SU-DHL-6 (cell line): ENCODE measurements around the gene WNK4.

Source experiments
- H2AFZ ChIP-seq: fragments of 200-600 bp; sonication (generic); 2 replicates; pipeline ENCODE4 v1.6.1; 2014; ENCODE audit warnings: low read depth, mild to moderate bottlenecking, moderate library complexity, mixed read lengths, antibody characterized with exemption, low read length; ENCODE audit not compliant: severe bottlenecking
- H3F3A ChIP-seq: fragments of 200-600 bp; shearing (Covaris generic); 2 replicates; pipeline ENCODE4 v1.6.0; 2016; ENCODE audit warnings: antibody characterized with exemption, mild to moderate bottlenecking; ENCODE audit not compliant: insufficient read depth
- H3K27ac ChIP-seq: fragments of 200-600 bp; sonication (generic); 2 replicates; pipeline ENCODE4 v1.5.1; 2016; ENCODE audit warnings: low read depth, mild to moderate bottlenecking, low read length, moderate library complexity, mixed read lengths
- H3K27me3 ChIP-seq: fragments of 200-600 bp; sonication (generic), shearing (Covaris generic); 2 replicates; pipeline ENCODE4 v1.6.0; 2014; ENCODE audit warnings: mild to moderate bottlenecking, low read length
- H3K36me3 ChIP-seq: fragments of 200-600 bp; sonication (generic); 2 replicates; pipeline ENCODE4 v1.6.1; 2014; ENCODE audit warnings: mild to moderate bottlenecking, low read length, mixed read lengths
- H3K4me2 ChIP-seq: fragments of 300-600, 200-600 bp; shearing (Covaris generic), sonication (generic); 2 replicates; pipeline ENCODE4 v1.6.0; 2014; ENCODE audit warnings: low read length, low read depth, mild to moderate bottlenecking; ENCODE audit not compliant: poor library complexity, severe bottlenecking
- H3K4me3 ChIP-seq: fragments of 200-600 bp; sonication (generic); 2 replicates; pipeline ENCODE4 v1.5.1; 2014; ENCODE audit warnings: antibody characterized with exemption, low read length, mild to moderate bottlenecking, mixed read lengths; ENCODE audit not compliant: insufficient read depth, poor library complexity, severe bottlenecking
- H3K79me2 ChIP-seq: fragments of 200-600 bp; sonication (generic); 2 replicates; pipeline ENCODE4 v1.6.1; 2014; ENCODE audit warnings: mild to moderate bottlenecking, low read length, moderate library complexity; ENCODE audit not compliant: insufficient read depth
- H3K9ac ChIP-seq: fragments of 200-600 bp; sonication (generic); 2 replicates; pipeline ENCODE4 v1.7.0; 2014; ENCODE audit warnings: mild to moderate bottlenecking, low read length
- H3K9me2 ChIP-seq: fragments of 200-600 bp; sonication (generic); replicated peaks from 2 replicates; pipeline ENCODE4 v1.6.1; 2014; ENCODE audit warnings: low read length; ENCODE audit not compliant: insufficient read depth
- H3K9me3 ChIP-seq: fragments of 200-600 bp; sonication (generic); 2 replicates; pipeline ENCODE4 v1.6.1; 2014; ENCODE audit warnings: low read length, mixed read lengths; ENCODE audit not compliant: insufficient read depth
- H4K20me1 ChIP-seq: fragments of 200-600 bp; sonication (generic); 2 replicates; pipeline ENCODE4 v1.6.1; 2014; ENCODE audit warnings: low read depth, mild to moderate bottlenecking, antibody characterized with exemption, low read length, moderate library complexity, mixed read lengths
- EZH2phosphoT487 ChIP-seq: fragments of 200-600 bp; sonication (generic), shearing (Covaris generic); conservative IDR thresholded peaks from 2 replicates; pipeline ENCODE4 v1.6.1; 2018; ENCODE audit warnings: mild to moderate bottlenecking, antibody characterized with exemption, low read length, moderate library complexity, mixed read lengths
- TF ChIP-seq, protein P1 (sequence below): fragments of 200-600 bp; sonication (generic); IDR thresholded peaks from one replicate; pipeline ENCODE4 v1.5.1; 2017; ENCODE audit warnings: antibody characterized with exemption, mild to moderate bottlenecking, low read length, moderate library complexity; ENCODE audit not compliant: insufficient read depth, poor library complexity, severe bottlenecking

Gene WNK4

DNA sequence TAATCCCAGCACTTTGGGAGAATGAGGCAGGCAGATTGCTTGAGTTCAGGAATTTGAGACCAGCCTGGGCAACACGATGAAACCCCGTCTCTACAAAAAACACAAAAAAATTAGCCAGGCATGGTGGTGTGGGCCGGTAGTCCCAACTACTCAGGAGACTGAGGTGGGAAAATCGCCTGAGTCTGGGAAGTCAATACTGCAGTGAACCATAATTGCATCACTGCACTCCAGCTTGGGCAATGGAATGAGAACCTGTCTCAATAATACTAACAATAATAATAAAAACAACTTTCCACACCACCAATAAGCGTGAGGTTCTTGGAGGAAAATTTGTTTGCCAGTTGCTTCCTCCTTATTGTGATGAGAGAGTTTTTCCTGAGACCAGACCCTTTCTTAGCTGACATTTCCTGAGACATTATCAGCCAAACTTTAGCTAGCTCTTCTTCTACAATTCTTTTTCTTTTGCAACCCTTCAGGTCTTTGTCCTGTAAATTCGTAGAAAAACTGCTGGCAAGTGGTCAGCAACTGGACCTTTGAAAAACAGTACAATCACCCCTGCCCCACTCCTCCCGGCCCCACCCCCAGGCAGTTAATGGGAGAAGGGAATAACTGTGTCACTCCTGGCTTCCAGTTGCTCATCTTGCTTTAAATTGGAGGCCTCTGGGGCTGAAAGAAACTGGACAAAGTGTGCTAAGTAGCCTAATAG is 32.1 kb upstream of the WNK4 start:
- no peaks in the 10 kb centered on the region for H3K36me3 ChIP-seq
- H3K79me2 ChIP-seq: peaks cover 10% of the 10 kb centered on the region
- H3K9ac ChIP-seq: no peak overlapping the region
- TF ChIP-seq EZH2phosphoT487: no peak
- TF ChIP-seq, protein P1, sequence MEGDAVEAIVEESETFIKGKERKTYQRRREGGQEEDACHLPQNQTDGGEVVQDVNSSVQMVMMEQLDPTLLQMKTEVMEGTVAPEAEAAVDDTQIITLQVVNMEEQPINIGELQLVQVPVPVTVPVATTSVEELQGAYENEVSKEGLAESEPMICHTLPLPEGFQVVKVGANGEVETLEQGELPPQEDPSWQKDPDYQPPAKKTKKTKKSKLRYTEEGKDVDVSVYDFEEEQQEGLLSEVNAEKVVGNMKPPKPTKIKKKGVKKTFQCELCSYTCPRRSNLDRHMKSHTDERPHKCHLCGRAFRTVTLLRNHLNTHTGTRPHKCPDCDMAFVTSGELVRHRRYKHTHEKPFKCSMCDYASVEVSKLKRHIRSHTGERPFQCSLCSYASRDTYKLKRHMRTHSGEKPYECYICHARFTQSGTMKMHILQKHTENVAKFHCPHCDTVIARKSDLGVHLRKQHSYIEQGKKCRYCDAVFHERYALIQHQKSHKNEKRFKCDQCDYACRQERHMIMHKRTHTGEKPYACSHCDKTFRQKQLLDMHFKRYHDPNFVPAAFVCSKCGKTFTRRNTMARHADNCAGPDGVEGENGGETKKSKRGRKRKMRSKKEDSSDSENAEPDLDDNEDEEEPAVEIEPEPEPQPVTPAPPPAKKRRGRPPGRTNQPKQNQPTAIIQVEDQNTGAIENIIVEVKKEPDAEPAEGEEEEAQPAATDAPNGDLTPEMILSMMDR: no peak
- no peak overlapping the region for H3K4me2 ChIP-seq
- H3K9me2 ChIP-seq: no peaks in the 10 kb centered on the region
- H3K27me3 ChIP-seq: no peaks in the 10 kb centered on the region
- H3K9me3 ChIP-seq: no peaks in the 10 kb centered on the region
- H3K4me3 ChIP-seq: no peak overlapping the region
- no peaks in the 10 kb centered on the region for H4K20me1 ChIP-seq
- no peak overlapping the region for H3K27ac ChIP-seq
- H2AFZ ChIP-seq: no peak overlapping the region
- H3F3A ChIP-seq: no peaks in the 10 kb centered on the region

DNA sequence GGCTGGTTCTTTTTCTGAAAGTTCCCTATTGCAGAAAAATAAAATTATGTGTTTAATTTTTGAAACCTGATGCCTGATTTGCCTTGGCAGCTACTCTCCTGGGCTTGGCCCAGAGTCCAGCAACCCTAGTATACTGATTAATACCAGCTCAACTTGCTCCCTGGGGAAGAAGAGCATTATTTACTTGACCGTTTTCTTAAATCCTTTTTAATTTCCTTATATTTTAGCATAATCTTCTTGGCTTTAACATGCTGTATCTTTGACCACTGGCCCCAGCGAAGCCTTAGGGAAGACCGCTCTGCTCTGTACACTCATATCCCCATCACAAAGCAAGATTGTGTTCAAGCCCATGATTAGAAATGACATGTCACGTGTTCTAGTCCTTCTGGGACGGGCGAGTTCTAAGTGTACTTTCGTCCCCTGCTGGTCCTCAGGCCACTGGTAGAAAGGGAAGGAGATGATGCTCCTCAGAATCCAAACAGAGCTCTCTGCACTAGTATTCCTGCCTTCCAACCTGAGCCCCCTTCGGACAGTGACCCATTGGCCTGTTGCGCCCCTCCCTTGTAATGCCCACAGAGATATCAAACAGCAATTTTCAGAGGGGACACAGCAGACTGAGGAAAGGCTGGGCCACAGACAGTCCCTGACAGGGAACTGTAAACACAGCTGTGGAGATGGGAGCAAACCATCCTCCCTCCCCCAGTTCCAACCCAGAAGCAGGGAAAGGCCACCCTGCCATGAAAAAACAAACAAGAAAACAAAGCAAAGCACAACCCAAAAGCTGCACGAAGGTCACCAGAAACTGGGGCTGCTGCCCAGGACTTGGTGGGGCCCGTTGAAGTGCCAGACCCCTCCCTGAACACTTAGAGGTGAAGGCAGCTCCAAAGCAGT is 31.3 kb upstream of the WNK4 start:
- Histone ChIP-seq H3K4me3 (no peak overlapping the region), H3K27me3 (no peaks in the 10 kb centered on the region), H2AFZ (no peak overlapping the region), H3K36me3 (no peaks in the 10 kb centered on the region), H3K79me2 (peaks cover 2% of the 10 kb centered on the region), H3K4me2 (no peak overlapping the region), H3F3A (no peaks in the 10 kb centered on the region), H3K27ac (no peak overlapping the region), H3K9me2 (no peaks in the 10 kb centered on the region), H4K20me1 (no peaks in the 10 kb centered on the region), H3K9me3 (no peaks in the 10 kb centered on the region), H3K9ac (no peak overlapping the region)
- TF ChIP-seq EZH2phosphoT487: no peak
- TF ChIP-seq, protein P1: no peak

DNA sequence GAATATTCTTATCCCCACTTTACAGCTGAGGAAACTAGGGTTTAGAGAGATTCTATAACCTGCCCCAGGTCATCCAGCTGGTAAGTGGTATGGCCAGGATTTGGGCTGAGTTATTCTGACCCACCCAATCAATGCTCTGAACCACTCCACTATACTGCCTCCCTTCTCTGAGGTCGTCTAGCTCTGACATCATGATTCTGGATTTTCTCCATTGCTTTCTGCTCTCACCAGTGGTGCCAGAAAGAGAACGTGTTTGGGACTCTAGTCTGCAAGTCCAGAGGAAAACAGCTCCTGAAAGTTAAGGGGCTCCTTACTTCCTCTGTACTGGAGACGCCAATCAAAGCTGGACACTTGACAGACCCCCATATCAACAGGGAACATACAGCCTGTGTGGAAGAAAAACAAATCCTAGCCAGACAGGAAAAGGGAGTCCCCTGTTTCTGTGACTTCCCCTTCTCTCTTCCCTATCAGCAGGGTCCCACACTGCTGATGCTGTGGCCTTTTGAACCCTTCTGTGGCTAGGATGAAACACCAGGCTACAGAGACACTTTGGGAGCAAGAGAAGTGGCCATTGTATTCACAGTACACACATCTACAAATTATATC is 29.6 kb upstream of the WNK4 start:
- no peak overlapping the region for H3K4me2 ChIP-seq
- no peak overlapping the region for H2AFZ ChIP-seq
- TF ChIP-seq EZH2phosphoT487: no peak
- TF ChIP-seq, protein P1: no peak
- H3K27me3 ChIP-seq: no peaks in the 10 kb centered on the region
- H3K27ac ChIP-seq: no peak overlapping the region
- H3K9me2 ChIP-seq: no peaks in the 10 kb centered on the region
- H3K9ac ChIP-seq: no peak overlapping the region
- no peaks in the 10 kb centered on the region for H3K9me3 ChIP-seq
- H3K79me2 ChIP-seq: no peaks in the 10 kb centered on the region
- no peaks in the 10 kb centered on the region for H3K36me3 ChIP-seq
- H4K20me1 ChIP-seq: no peaks in the 10 kb centered on the region
- no peaks in the 10 kb centered on the region for H3F3A ChIP-seq
- no peak overlapping the region for H3K4me3 ChIP-seq
